ENCODE measurements around the gene CAV3. TPM values are rescaled to one million over a fixed set of nuclear protein-coding genes. Genes with fewer than 3 reads are reported as not detected.

Gene CAV3
- total and polyA plus RNA-seq, 2 experiments from 2014 or later: 0.15 TPM; not detected in 1

- Histone ChIP-seq H2AFZ (peak overlapping the region; percentile 11; the same call in 1 of the 2 replicates), H3K9me2 (ENCODE audit: insufficient read depth) (no peaks in the 10 kb centered on the region), H3K27me3 (replicated peaks; ENCODE audit: insufficient read depth) (no peaks in the 10 kb centered on the region), H3K9me3 (ENCODE audit: low read depth) (no peaks in the 10 kb centered on the region), H3K79me2 (ENCODE audit: insufficient read depth) (no peaks in the 10 kb centered on the region), H3K4me2 (ENCODE audit: unreplicated experiment) (peak overlapping the region; percentile 19), H3K27ac (peak overlapping the region; percentile 94), H3K9ac (peak overlapping the region; percentile 60; the same call in 1 of the 2 replicates), H4K20me1 (ENCODE audit: insufficient read depth) (no peaks in the 10 kb centered on the region), H3K36me3 (ENCODE audit: low read depth) (no peaks in the 10 kb centered on the region), H3F3A (ENCODE audit: insufficient read depth) (peaks cover 25% of the 10 kb centered on the region), H3K4me1 (ENCODE audit: insufficient read depth) (peaks cover 38% of the 10 kb centered on the region), H3K4me3 (no peak overlapping the region)
- 89 to 96% methylated on average over 5 of the region's 5 CpGs for WGBS, 2 experiments (ENCODE audit: low coverage in 1 of 2, low lambda C conversion rate in 2 of 2, missing lambda C conversion rate in 2 of 2)
- TF ChIP-seq EZH2 (IDR thresholded peaks at IDR 0.05; ENCODE audit: insufficient read depth, poor library complexity, severe bottlenecking) (no peak), EZH2phosphoT487 (IDR thresholded peaks at IDR 0.05; ENCODE audit: insufficient read depth, low read depth) (no peak)
- in situ Hi-C loops (cut with MboI): loop anchor here (10.0 kb wide), 1 partner anchor 167 kb away; no protein-coding TSS in a partner anchor
- DNase-seq: peak; percentile 45
These were observed 43.8 kb downstream of the CAV3 start for GRCh38 chr3:8777201-8777977.

- Histone ChIP-seq H3K4me1 (ENCODE audit: insufficient read depth) (peaks cover 38% of the 10 kb centered on the region), H3K27me3 (replicated peaks; ENCODE audit: insufficient read depth) (no peaks in the 10 kb centered on the region), H4K20me1 (ENCODE audit: insufficient read depth) (no peaks in the 10 kb centered on the region), H3F3A (ENCODE audit: insufficient read depth) (peaks cover 25% of the 10 kb centered on the region), H2AFZ (no peak overlapping the region), H3K79me2 (ENCODE audit: insufficient read depth) (no peaks in the 10 kb centered on the region), H3K36me3 (ENCODE audit: low read depth) (no peaks in the 10 kb centered on the region), H3K4me2 (ENCODE audit: unreplicated experiment) (no peak overlapping the region), H3K9me2 (ENCODE audit: insufficient read depth) (no peaks in the 10 kb centered on the region), H3K9ac (no peak overlapping the region), H3K4me3 (no peak overlapping the region), H3K9me3 (ENCODE audit: low read depth) (no peaks in the 10 kb centered on the region), H3K27ac (peak overlapping the region; percentile 94)
- in situ Hi-C loops (cut with MboI): loop anchor here (10.0 kb wide), 1 partner anchor 167 kb away; no protein-coding TSS in a partner anchor
- no peak for DNase-seq
- TF ChIP-seq EZH2 (IDR thresholded peaks at IDR 0.05; ENCODE audit: insufficient read depth, poor library complexity, severe bottlenecking) (no peak), EZH2phosphoT487 (IDR thresholded peaks at IDR 0.05; ENCODE audit: insufficient read depth, low read depth) (no peak)
- 84% methylated on average over 5 of the region's 5 CpGs for WGBS, 2 experiments (ENCODE audit: low coverage in 1 of 2, low lambda C conversion rate in 2 of 2, missing lambda C conversion rate in 2 of 2)
These were observed 44.3 kb downstream of the CAV3 start for GRCh38 chr3:8777978-8778267.

- no peaks in the 10 kb centered on the region for H3K79me2 ChIP-seq (ENCODE audit: insufficient read depth)
These were observed 44.9 kb downstream of the CAV3 start for GRCh38 chr3:8778475-8778874.

GRCh38 chr3:8780279-8780678 is 46.7 kb downstream of the CAV3 start:
- H3K79me2 ChIP-seq (ENCODE audit: insufficient read depth): no peaks in the 10 kb centered on the region
- no peak overlapping the region for H3K4me3 ChIP-seq
- no peaks in the 10 kb centered on the region for H4K20me1 ChIP-seq (ENCODE audit: insufficient read depth)
- no peaks in the 10 kb centered on the region for H3K36me3 ChIP-seq (ENCODE audit: low read depth)
- no peak overlapping the region for H3K9ac ChIP-seq
- no peak for TF ChIP-seq EZH2phosphoT487 (IDR thresholded peaks at IDR 0.05; ENCODE audit: insufficient read depth, low read depth)
- DNase-seq: no peak
- H3K27me3 ChIP-seq (replicated peaks; ENCODE audit: insufficient read depth): no peaks in the 10 kb centered on the region
- no peaks in the 10 kb centered on the region for H3K9me3 ChIP-seq (ENCODE audit: low read depth)
- no peak overlapping the region for H2AFZ ChIP-seq
- in situ Hi-C loops (cut with MboI): no loop called here
- no peaks in the 10 kb centered on the region for H3K9me2 ChIP-seq (ENCODE audit: insufficient read depth)
- peaks cover 24% of the 10 kb centered on the region for H3F3A ChIP-seq (ENCODE audit: insufficient read depth)
- H3K4me2 ChIP-seq (ENCODE audit: unreplicated experiment): no peak overlapping the region
- H3K4me1 ChIP-seq (ENCODE audit: insufficient read depth): peaks cover 38% of the 10 kb centered on the region
- no peak overlapping the region for H3K27ac ChIP-seq

More at GRCh38 chr3:8778475-8778874, 44.9 kb downstream of the CAV3 start:
- Histone ChIP-seq H2AFZ (no peak overlapping the region), H3K4me2 (ENCODE audit: unreplicated experiment) (no peak overlapping the region), H4K20me1 (ENCODE audit: insufficient read depth) (no peaks in the 10 kb centered on the region), H3K27me3 (replicated peaks; ENCODE audit: insufficient read depth) (no peaks in the 10 kb centered on the region), H3K4me3 (no peak overlapping the region), H3K9me3 (ENCODE audit: low read depth) (no peaks in the 10 kb centered on the region), H3K36me3 (ENCODE audit: low read depth) (no peaks in the 10 kb centered on the region), H3K27ac (peak overlapping the region; percentile 94; the same call in 1 of the 2 replicates), H3F3A (ENCODE audit: insufficient read depth) (peaks cover 25% of the 10 kb centered on the region), H3K9me2 (ENCODE audit: insufficient read depth) (no peaks in the 10 kb centered on the region), H3K4me1 (ENCODE audit: insufficient read depth) (peaks cover 38% of the 10 kb centered on the region), H3K9ac (no peak overlapping the region)
- peak; percentile 67 for DNase-seq
- TF ChIP-seq EZH2phosphoT487 (IDR thresholded peaks at IDR 0.05; ENCODE audit: insufficient read depth, low read depth): no peak
- TF ChIP-seq EZH2 (IDR thresholded peaks at IDR 0.05; ENCODE audit: insufficient read depth, poor library complexity, severe bottlenecking): no peak
- in situ Hi-C loops (cut with MboI): loop anchor here (10.0 kb wide), 1 partner anchor 166 kb away; no protein-coding TSS in a partner anchor
- WGBS, 2 experiments (ENCODE audit: low coverage in 1 of 2, low lambda C conversion rate in 2 of 2, missing lambda C conversion rate in 2 of 2): 58 to 66% methylated on average over 5 of the region's 5 CpGs
